Loucy (cell line): ENCODE results near the gene MYT1.

Experiments
- CTCF ChIP-seq: fragments of 200-600 bp; sonication (generic); conservative IDR thresholded peaks from 2 replicates; pipeline ENCODE4 v1.5.1; 2014; ENCODE audit warnings: mild to moderate bottlenecking, antibody characterized with exemption, low read length
- EZH2phosphoT487 ChIP-seq: fragments of 200-600 bp; IDR thresholded peaks from 2 replicates; pipeline ENCODE4 v1.6.1; 2018; ENCODE audit warnings: antibody characterized with exemption, mild to moderate bottlenecking, moderate library complexity, borderline replicate concordance

- TF ChIP-seq CTCF: no peak
- TF ChIP-seq EZH2phosphoT487: no peak
These were observed 46.6 kb downstream of the MYT1 start for GRCh38 chr20:64210656-64211369.
